HG02981 (cell line): ENCODE results near the gene MFNG.

Experiments used
- ATAC-seq: cut with Tn5 transposase; IDR thresholded peaks from one replicate; pipeline ENCODE4 v1.9.1; 2021; ENCODE audit warnings: mild to moderate bottlenecking, moderate library complexity; ENCODE audit not compliant: unreplicated experiment

MFNG gene

GRCh38 chr22:37427711-37428635 is 58.2 kb downstream of the MFNG start:
- no peak for ATAC-seq

- no peak for ATAC-seq
Measured at GRCh38 chr22:37427135-37427710, 59.0 kb downstream of the MFNG start, which contains the start of gene ELFN2. ELFN2 (minus strand) TSS chr22:37427479; CDS start chr22:37375534, 51,945 bp downstream.

DNA sequence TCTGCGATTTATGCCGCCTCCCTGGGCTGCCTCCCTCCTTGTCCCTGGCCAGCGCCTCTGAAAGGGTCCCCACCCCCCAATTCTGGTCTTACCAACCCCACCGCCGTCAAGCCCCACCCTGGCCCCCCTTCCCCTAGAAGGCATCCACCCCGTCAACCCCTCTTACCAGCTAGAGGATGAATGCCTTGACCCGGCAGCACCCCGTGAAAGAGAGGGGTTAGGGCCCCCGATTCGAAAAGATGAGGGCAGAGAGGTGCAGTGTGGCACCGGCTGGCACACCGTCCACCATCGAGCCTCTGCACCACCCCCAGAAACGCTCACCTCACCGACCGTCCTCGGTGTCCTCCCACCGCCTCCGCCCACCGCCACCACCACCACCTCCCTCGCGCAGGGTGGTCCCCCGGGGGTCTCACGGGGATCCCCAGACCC is 59.5 kb downstream of the MFNG start:
- ATAC-seq = no peak

- no peak for ATAC-seq
Measured at GRCh38 chr22:37425800-37426705, 60.1 kb downstream of the MFNG start.

DNA sequence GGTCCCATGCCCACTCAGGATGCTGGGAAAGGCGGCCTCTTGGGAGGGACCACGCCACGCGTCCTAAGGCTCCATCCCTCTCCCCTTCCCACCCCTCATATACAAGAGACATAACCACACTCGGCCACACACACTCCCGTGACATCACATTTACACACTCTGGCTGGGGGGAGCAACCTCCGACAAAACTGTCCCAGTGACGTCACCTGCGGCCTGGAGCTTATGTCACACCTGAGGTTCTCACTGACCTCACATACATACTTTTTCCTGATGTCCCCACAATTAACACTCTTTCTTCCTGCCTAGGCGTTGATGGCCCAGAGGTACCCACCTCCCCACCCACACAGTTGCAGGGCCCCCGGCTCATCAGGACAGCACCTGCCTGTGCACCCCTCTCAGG is 60.8 kb downstream of the MFNG start:
- ATAC-seq = no peak

GRCh38 chr22:37423283-37423682 is 62.9 kb downstream of the MFNG start:
- no peak for ATAC-seq

GRCh38 chr22:37421468-37421877 is 64.7 kb downstream of the MFNG start:
- ATAC-seq = no peak

DNA sequence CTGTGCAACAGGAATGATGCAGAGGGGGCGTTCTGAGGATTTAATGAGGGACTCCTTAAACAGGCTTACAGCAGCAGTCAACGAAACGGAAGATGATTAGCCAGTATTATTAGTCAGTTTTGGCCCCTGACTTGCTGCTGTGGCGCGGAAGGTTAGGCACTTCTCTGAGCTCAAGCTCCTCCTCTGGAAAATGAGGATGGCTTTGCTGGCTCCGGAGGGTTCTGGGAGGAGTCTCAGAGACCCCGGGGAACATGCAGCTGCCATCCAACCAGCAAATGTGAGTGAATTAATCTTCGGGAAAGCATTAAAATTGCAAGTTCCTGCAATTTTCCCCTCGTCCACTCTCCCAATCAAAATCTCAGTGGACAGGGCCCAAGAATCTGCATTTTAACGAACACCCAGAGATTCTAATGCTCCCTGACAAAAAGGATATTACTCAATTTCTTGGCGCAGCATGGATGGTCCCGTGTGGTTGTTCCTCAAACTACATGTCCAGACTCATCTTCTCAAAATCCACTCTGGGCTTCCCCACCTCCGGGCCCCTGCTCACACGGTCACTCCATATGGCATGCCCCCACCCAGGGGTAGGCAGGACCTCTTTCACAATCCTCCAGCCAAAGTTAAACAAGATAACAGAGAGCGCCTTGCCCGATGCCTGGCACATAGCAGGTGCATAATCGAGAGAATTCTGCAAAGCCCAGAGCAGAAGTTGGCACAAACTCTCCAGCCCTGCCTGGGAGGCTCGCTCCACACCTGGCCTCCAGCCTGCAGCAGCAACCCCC is 65.3 kb downstream of the MFNG start:
- ATAC-seq = no peak

GRCh38 chr22:37419969-37420685 is 66.1 kb downstream of the MFNG start:
- no peak for ATAC-seq

DNA sequence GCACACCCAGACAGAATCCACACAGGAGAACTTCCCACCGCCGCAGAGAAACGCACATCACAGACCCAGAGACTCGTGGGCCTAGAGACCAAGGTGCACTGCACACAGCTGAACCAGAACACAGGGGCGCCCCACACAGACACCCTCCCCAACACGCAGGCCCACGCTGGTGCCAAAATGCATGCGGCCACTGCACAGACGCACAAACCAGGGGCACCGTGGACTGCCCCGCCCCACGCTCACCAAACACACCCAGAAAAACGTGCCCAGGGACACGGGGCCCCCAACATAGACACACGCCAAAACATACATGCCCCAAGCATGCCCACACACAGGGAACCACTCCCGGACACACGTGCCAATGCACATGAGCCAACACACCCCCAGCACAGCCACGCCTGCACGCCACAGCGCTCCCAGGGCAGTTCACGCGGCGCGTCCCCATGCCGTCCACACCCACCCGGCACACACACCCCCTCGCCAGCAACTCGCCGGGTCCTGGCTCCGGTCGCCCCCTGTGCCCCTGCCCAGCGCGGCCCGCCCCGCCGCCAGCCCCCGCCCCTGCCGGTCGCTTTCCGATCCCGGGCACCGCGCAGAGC is 66.7 kb downstream of the MFNG start:
- no peak for ATAC-seq
